Measurements from ENCODE around the gene BCL2L11. TPM values are rescaled to one million over a fixed set of nuclear protein-coding genes. Genes with fewer than 3 reads are reported as not detected.

Gene BCL2L11
- total RNA-seq, 1 donor from 2014 or later: 13.8 TPM

- no peak overlapping the region for H3K4me3 ChIP-seq (ENCODE audit: low read depth, low read length)
- TF ChIP-seq CTCF (IDR thresholded peaks at IDR 0.05; ENCODE audit: insufficient read depth, low read length, poor library complexity, severe bottlenecking): no peak
- H3K27me3 ChIP-seq (ENCODE audit: control insufficient read depth, insufficient read depth, low read length): no peaks in the 10 kb centered on the region
- no peak for DNase-seq (ENCODE audit: low read depth)
- H3K36me3 ChIP-seq (ENCODE audit: control insufficient read depth, insufficient read depth, low read length): no peaks in the 10 kb centered on the region
These were observed 48.6 kb downstream of the BCL2L11 start for GRCh38 chr2:111169268-111169667.

GRCh38 chr2:111169924-111170323 lies 49.2 kb downstream of the BCL2L11 start:
- Histone ChIP-seq H3K27me3 (ENCODE audit: control insufficient read depth, insufficient read depth, low read length) (no peaks in the 10 kb centered on the region), H3K4me3 (ENCODE audit: low read depth, low read length) (no peak overlapping the region), H3K36me3 (ENCODE audit: control insufficient read depth, insufficient read depth, low read length) (no peaks in the 10 kb centered on the region)
- DNase-seq (ENCODE audit: low read depth): no peak
- TF ChIP-seq CTCF (IDR thresholded peaks at IDR 0.05; ENCODE audit: insufficient read depth, low read length, poor library complexity, severe bottlenecking): no peak

GRCh38 chr2:111171337-111171930 lies 50.7 kb downstream of the BCL2L11 start:
- TF ChIP-seq CTCF (IDR thresholded peaks at IDR 0.05; ENCODE audit: insufficient read depth, low read length, poor library complexity, severe bottlenecking): no peak
- DNase-seq (ENCODE audit: low read depth): no peak
- Histone ChIP-seq H3K36me3 (ENCODE audit: control insufficient read depth, insufficient read depth, low read length) (no peaks in the 10 kb centered on the region), H3K4me3 (ENCODE audit: low read depth, low read length) (no peak overlapping the region), H3K27me3 (ENCODE audit: control insufficient read depth, insufficient read depth, low read length) (no peaks in the 10 kb centered on the region)

GRCh38 chr2:111172666-111173065 lies 52.0 kb downstream of the BCL2L11 start:
- DNase-seq (ENCODE audit: low read depth): no peak
- no peaks in the 10 kb centered on the region for H3K27me3 ChIP-seq (ENCODE audit: control insufficient read depth, insufficient read depth, low read length)
- no peak for TF ChIP-seq CTCF (IDR thresholded peaks at IDR 0.05; ENCODE audit: insufficient read depth, low read length, poor library complexity, severe bottlenecking)
- no peak overlapping the region for H3K4me3 ChIP-seq (ENCODE audit: low read depth, low read length)
- H3K36me3 ChIP-seq (ENCODE audit: control insufficient read depth, insufficient read depth, low read length): no peaks in the 10 kb centered on the region

GRCh38 chr2:111173338-111173737 lies 52.6 kb downstream of the BCL2L11 start:
- Histone ChIP-seq H3K4me3 (ENCODE audit: low read depth, low read length) (no peak overlapping the region), H3K27me3 (ENCODE audit: control insufficient read depth, insufficient read depth, low read length) (no peaks in the 10 kb centered on the region), H3K36me3 (ENCODE audit: control insufficient read depth, insufficient read depth, low read length) (no peaks in the 10 kb centered on the region)
- TF ChIP-seq CTCF (IDR thresholded peaks at IDR 0.05; ENCODE audit: insufficient read depth, low read length, poor library complexity, severe bottlenecking): no peak
- DNase-seq (ENCODE audit: low read depth): no peak

GRCh38 chr2:111173856-111174255 lies 53.1 kb downstream of the BCL2L11 start:
- H3K4me3 ChIP-seq (ENCODE audit: low read depth, low read length): no peak overlapping the region
- TF ChIP-seq CTCF (IDR thresholded peaks at IDR 0.05; ENCODE audit: insufficient read depth, low read length, poor library complexity, severe bottlenecking): no peak
- no peaks in the 10 kb centered on the region for H3K36me3 ChIP-seq (ENCODE audit: control insufficient read depth, insufficient read depth, low read length)
- DNase-seq (ENCODE audit: low read depth): no peak
- H3K27me3 ChIP-seq (ENCODE audit: control insufficient read depth, insufficient read depth, low read length): no peaks in the 10 kb centered on the region

All from kidney epithelial cell (primary cell).